Stomach (tissue), 4 donors: Measurements from ENCODE around the gene TLCD1.

Experiments
- CTCF ChIP-seq, 7 experiments: fragments of 450-650 bp in 4 of 7; fragments of 200-600 bp in 3 of 7; sonication (generic) in 3 of 7; IDR thresholded peaks; one replicate each; pipeline ENCODE4 v1.5.1; 2016 to 2019; ENCODE audit warnings: antibody characterized with exemption in 7 of 7, control low read depth in 2 of 7, mild to moderate bottlenecking in 1 of 7
- POLR2A ChIP-seq, 4 donors: fragments of 450-650 bp; IDR thresholded peaks; one replicate each; pipeline ENCODE4 v1.6.1; 2016; ENCODE audit warnings: antibody characterized with exemption in 4 of 4, control low read depth in 2 of 4, mild to moderate bottlenecking in 1 of 4, moderate library complexity in 1 of 4
- POLR2AphosphoS5 ChIP-seq, 3 donors: sonication (generic); formaldehyde crosslinking; IDR thresholded peaks; one replicate each; pipeline ENCODE4 v1.6.1; 2016; ENCODE audit warnings: antibody characterized with exemption in 3 of 3

- TF ChIP-seq CTCF (IDR thresholded peaks at IDR 0.05) (no peak), POLR2A (IDR thresholded peaks at IDR 0.05) (no peak), POLR2AphosphoS5 (IDR thresholded peaks at IDR 0.05) (peak in 1 of 3 donors; percentile 42)
Observed at GRCh38 chr17:28717578-28718332, 8.3 kb downstream of the TLCD1 start, which contains the start of gene RAB34.
